Heart right ventricle (tissue), 16 donors: Measurements from ENCODE around the gene SLC44A5. TPM values are rescaled to one million over a fixed set of nuclear protein-coding genes. Genes with fewer than 3 reads are reported as not detected.
"Not testable (repeated sequence)": the region's sequence is repeated elsewhere in the genome, so short reads cannot be mapped to it uniquely, and the experiment has no call there.

Experiments used
- ATAC-seq, 8 donors: fragments of 200-7000 bp; cut with Tn5 transposase; one replicate each; pipeline ENCODE4 v1.9.1; 2020; ENCODE audit warnings: mild to moderate bottlenecking in 8 of 8, moderate library complexity in 8 of 8, moderate number of reproducible peaks in 1 of 8
- DNase-seq, 2 donors: peaks; one replicate each; pipeline ENCODE4 v3.0.0-alpha.2; 2020
- H3K27ac ChIP-seq, 10 donors: fragments of 200-600 bp; sonication (generic) in 2 of 10; one replicate each; pipeline versions ENCODE4 v1.5.0 to v1.8.0; 2020 to 2022; ENCODE audit warnings: mild to moderate bottlenecking in 3 of 10
- H3K27me3 ChIP-seq, 7 donors: fragments of 200-600 bp; one replicate each; pipeline ENCODE4 v1.8.0; 2021 to 2022; ENCODE audit warnings: mild to moderate bottlenecking in 2 of 7
- H3K36me3 ChIP-seq, 9 donors: fragments of 200-600 bp; sonication (generic) in 1 of 9; one replicate each; pipeline versions ENCODE4 v1.5.0 to v1.8.0; 2020 to 2022; ENCODE audit warnings: mild to moderate bottlenecking in 2 of 9
- H3K4me1 ChIP-seq, 9 donors: fragments of 200-600 bp; sonication (generic) in 1 of 9; one replicate each; pipeline versions ENCODE4 v1.5.0 to v1.8.0; 2020 to 2022; ENCODE audit warnings: mild to moderate bottlenecking in 4 of 9
- H3K4me3 ChIP-seq, 10 donors: fragments of 200-600 bp; sonication (generic) in 2 of 10; one replicate each; pipeline versions ENCODE4 v1.5.0 to v1.8.0; 2020 to 2022; ENCODE audit warnings: mild to moderate bottlenecking in 7 of 10, moderate library complexity in 2 of 10
- H3K9me3 ChIP-seq, 11 donors: fragments of 200-600 bp in 10 of 11; sonication (generic) in 2 of 11; one replicate each; pipeline versions ENCODE4 v1.5.0 to v1.8.0; 2013 to 2022; ENCODE audit warnings: mild to moderate bottlenecking in 2 of 11, control low read depth in 1 of 11, moderate library complexity in 1 of 11
- WGBS, 2 donors: extraction: QIAGEN DNeasy Blood & Tissue Kit; methylation state at CpG; one replicate each; pipeline ENCODE4 v1.1.7; 2013; ENCODE audit warnings: inconsistent platforms in 1 of 2; 5-methylcytosine and 5-hydroxymethylcytosine counted together
- intact Hi-C, 10 donors: fragments of 100-400 bp; cut with DNase I; formaldehyde crosslinking; loops; one replicate each; pipeline versions ENCODE4 v1.11.1 to v1.14.2; 2022
- polyA plus RNA-seq, 2 donors: library from polyadenylated mRNA; stranded (reverse); fragments of 200-250 nt; gene quantifications; one replicate each; pipeline ENCODE4 v1.2.3, GENCODE V29; 2013
- total RNA-seq, 10 donors: library from RNA; stranded (reverse); fragmentation: NEBNext Ultra II Directional in 3 of 10; extraction: Animal tissue kit (Norgen Biotek cat#: 25700) in 3 of 10; gene quantifications; one replicate each; pipeline versions ENCODE4 v1.2.1 to v1.2.4, GENCODE V29; 2021 to 2023
- TF ChIP-seq, protein P1 (sequence below), 9 donors: fragments of 200-600 bp; sonication (generic) in 2 of 9; IDR thresholded peaks; one replicate each; pipeline versions ENCODE4 v1.5.0 to v1.8.0; 2021 to 2022; ENCODE audit warnings: antibody characterized with exemption in 9 of 9, mild to moderate bottlenecking in 5 of 9, moderate library complexity in 1 of 9
- donor health status: Arrhythmogenic right ventricular cardiomyopathy.
- donor health status: ischemic (EF 13 %, LVEDD 7.1; RV severe dilation, severe dysfunction).
- donor health status: healthy with polysubstance abuse.
- donor health status: DM: no; HTN: yes; CAD: no.
- donor health status: DM: no; HTN: no; CAD: no.
- donor health status: ischemic (EF 25% LVEDD 6.9; RV normal size, moderate dysfunction).
- donor health status: ischemic (EF 25% LVEDD 5.7; RV mildly dilated, moderate dysfunction).
- donor health status: healthy.
- donor health status: DM: yes; HTN: yes; CAD: no.
- donor health status: Ischemic cardiomyopathy.
- donor health status: ischemic (EF 35%, LVEDD 5.7; RV mildly dilated, moderate dysfunction).
- donor health status: nonischemic (EF 11% LVEDD 7.7; RV severe dilation, severe dysfunction).
- donor health status: DM: yes; HTN: yes; CAD: no.
- donor health status: PGD.
- donor health status: ischemic (EF 29% LVEDD 5.4; RV normal size, mild dysfunction).
- donor health status: nonischemic (EF 23%, LVEDD 6.1; RV moderate dilation, normal function).

SLC44A5 gene
- total and polyA plus RNA-seq, 12 donors = 0.10 to 4.8 (median 1.5) TPM

DNA sequence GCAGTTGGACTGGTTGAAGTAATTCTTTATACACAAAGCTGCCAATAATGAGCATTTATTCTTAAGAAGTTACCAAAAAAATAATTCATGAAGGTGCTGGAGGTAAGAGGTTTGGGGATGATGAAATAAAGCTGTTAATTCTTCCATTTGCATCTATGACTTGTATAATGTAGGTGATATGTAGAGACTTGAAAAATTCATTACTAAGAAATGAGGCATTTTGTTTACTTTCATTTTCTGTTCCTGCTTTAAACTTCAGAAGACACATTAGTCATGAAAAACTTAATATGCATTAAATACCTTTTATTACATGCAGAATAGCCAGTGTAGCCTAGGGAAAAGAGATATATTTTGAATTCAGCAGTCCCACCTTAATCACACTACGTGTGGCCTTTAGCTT, 214.2 kb downstream of the SLC44A5 start:
- no peaks in the 10 kb centered on the region for H3K36me3 ChIP-seq
- 59 to 74% methylated on average over 1 of the region's 1 CpG for WGBS, 2 donors
- intact Hi-C loops = no loop called here
- no peak overlapping the region for H3K4me3 ChIP-seq
- no peak overlapping the region for H3K27ac ChIP-seq
- ATAC-seq (no peak), DNase-seq (no peak)
- peaks cover 0 to 9% (median 0%) of the 10 kb centered on the region in 11 donors for H3K9me3 ChIP-seq
- TF ChIP-seq, protein P1, sequence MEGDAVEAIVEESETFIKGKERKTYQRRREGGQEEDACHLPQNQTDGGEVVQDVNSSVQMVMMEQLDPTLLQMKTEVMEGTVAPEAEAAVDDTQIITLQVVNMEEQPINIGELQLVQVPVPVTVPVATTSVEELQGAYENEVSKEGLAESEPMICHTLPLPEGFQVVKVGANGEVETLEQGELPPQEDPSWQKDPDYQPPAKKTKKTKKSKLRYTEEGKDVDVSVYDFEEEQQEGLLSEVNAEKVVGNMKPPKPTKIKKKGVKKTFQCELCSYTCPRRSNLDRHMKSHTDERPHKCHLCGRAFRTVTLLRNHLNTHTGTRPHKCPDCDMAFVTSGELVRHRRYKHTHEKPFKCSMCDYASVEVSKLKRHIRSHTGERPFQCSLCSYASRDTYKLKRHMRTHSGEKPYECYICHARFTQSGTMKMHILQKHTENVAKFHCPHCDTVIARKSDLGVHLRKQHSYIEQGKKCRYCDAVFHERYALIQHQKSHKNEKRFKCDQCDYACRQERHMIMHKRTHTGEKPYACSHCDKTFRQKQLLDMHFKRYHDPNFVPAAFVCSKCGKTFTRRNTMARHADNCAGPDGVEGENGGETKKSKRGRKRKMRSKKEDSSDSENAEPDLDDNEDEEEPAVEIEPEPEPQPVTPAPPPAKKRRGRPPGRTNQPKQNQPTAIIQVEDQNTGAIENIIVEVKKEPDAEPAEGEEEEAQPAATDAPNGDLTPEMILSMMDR (IDR thresholded peaks at IDR 0.05) = no peak
- H3K4me1 ChIP-seq = no peaks in the 10 kb centered on the region
- no peaks in the 10 kb centered on the region for H3K27me3 ChIP-seq

DNA sequence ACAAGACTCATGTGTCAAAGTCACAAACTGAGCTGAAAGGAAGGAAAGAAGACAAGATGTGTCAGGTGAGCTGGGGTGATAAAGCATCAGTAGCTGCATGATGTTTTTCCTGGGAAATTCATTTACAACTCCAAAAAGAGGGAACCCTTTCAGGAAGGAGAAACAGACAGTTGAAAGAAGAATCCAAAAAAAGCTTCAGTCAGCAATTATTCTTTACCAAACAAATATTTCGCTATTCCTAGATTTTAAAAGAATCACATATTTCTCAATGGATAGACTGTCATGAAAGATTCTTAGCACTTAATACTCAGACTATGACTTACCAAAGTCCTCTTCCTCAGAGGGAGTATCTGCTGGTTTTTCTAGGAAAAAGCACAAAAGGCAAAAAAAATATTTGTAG, 214.7 kb downstream of the SLC44A5 start:
- H3K27ac ChIP-seq = no peak overlapping the region
- H3K4me3 ChIP-seq = no peak overlapping the region
- H3K4me1 ChIP-seq = no peaks in the 10 kb centered on the region
- DNase-seq = no peak
- WGBS, 2 donors = 86 to 94% methylated on average over 1 of the region's 1 CpG
- TF ChIP-seq, protein P1 (IDR thresholded peaks at IDR 0.05) = no peak
- no peak for ATAC-seq
- intact Hi-C loops = no loop called here
- peaks cover 0 to 14% (median 0%) of the 10 kb centered on the region in 11 donors for H3K9me3 ChIP-seq
- no peaks in the 10 kb centered on the region for H3K27me3 ChIP-seq
- H3K36me3 ChIP-seq = no peaks in the 10 kb centered on the region

DNA sequence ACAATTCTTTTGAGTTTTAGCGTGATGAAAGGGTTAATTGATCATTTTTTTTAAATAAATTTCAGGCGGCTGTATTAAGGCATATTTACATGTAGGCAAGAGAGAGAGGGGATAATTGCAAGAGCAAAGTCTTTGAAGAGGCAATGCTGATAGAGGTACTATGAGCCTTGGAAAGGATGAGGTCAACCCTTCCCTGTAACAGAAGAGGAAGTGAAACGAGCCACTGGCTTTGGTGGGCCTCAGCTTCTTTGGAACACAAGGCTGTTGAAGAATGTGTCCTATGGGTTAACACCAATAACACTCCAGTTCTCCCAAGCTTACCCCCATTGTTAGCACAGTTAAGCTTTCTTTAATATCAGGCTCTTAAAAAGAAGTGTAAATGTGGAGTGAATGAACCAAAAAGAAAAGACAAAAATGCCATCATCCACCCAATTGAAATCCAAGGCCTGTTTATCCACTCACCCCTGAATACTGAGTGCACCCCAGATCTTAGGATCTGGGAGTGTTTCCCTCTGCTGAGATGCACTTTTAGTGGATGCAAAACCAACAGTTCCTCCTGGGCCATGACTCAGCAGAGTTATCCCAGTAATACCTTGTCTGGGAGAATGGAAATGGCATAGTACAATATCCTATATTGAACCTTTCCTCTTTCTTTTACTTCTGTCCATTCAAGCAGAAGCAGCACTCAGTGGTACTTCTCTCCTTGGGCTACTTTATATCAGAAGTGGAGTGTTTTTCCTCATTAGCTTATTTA, 216.4 kb downstream of the SLC44A5 start:
- Histone ChIP-seq H3K36me3 (no peaks in the 10 kb centered on the region), H3K4me3 (no peak overlapping the region), H3K27ac (no peak overlapping the region), H3K9me3 (peaks cover 0 to 29% (median 0%) of the 10 kb centered on the region in 11 donors), H3K4me1 (no peaks in the 10 kb centered on the region), H3K27me3 (no peaks in the 10 kb centered on the region)
- 67 to 70% methylated on average over 3 of the region's 3 CpGs for WGBS, 2 donors
- ATAC-seq (no peak), DNase-seq (no peak)
- TF ChIP-seq, protein P1 (IDR thresholded peaks at IDR 0.05) = no peak
- intact Hi-C loops = no loop called here

GRCh38 chr1:75392278-75392677, 218.6 kb downstream of the SLC44A5 start:
- H3K27ac ChIP-seq = no peak overlapping the region
- no peaks in the 10 kb centered on the region for H3K27me3 ChIP-seq
- intact Hi-C loops = no loop called here
- DNase-seq (no peak), ATAC-seq (no peak)
- peaks cover 0 to 41% (median 0%) of the 10 kb centered on the region in 11 donors for H3K9me3 ChIP-seq
- TF ChIP-seq, protein P1 (IDR thresholded peaks at IDR 0.05) = no peak
- no peaks in the 10 kb centered on the region for H3K4me1 ChIP-seq
- H3K4me3 ChIP-seq = no peak overlapping the region
- WGBS, 2 donors = 54 to 63% methylated on average over 1 of the region's 1 CpG
- H3K36me3 ChIP-seq = no peaks in the 10 kb centered on the region

- H3K9me3 ChIP-seq, H3K27me3 ChIP-seq, intact Hi-C loops, ATAC-seq, H3K4me1 ChIP-seq, DNase-seq, H3K36me3 ChIP-seq: not testable (repeated sequence)
- WGBS, 2 donors = 74 to 86% methylated on average over 19 to 21 of the region's 25 CpGs
- Histone ChIP-seq H3K4me3 (peak overlapping the region in 4 of 10 donors; percentile 15 to 39 (median 27)), H3K27ac (peak overlapping the region in 2 of 10 donors; percentile 3 to 44)
These were observed 235.2 kb downstream of the SLC44A5 start for GRCh38 chr1:75375476-75376447.
